Measurements from ENCODE around the gene AP5B1.
A peak's percentile ranks its signal among the peaks of the same experiment; 100 is the strongest.

The AP5B1 gene

GRCh38 chr11:65780770-65781151 is at the start of gene AP5B1:
Gene AP5B1, minus strand, starts transcription at chr11:65780976. Its CDS starts 385 bp downstream, at chr11:65780591.
- peak within 1 kb of the TSS; percentile 90 for H3K27ac ChIP-seq

GRCh38 chr11:65829459-65829858 is 48.7 kb upstream of the AP5B1 start:
- no peak overlapping the region for H3K27ac ChIP-seq
- DNase-seq (ENCODE audit: low read depth, low spot score) = no peak

More at GRCh38 chr11:65780770-65781151, at the start of gene AP5B1:
- no peak for DNase-seq (ENCODE audit: low read depth, low spot score)

GRCh38 chr11:65826984-65827735 is 46.4 kb upstream of the AP5B1 start:
- no peak overlapping the region for H3K27ac ChIP-seq
- no peak for DNase-seq (ENCODE audit: low read depth, low spot score)

- H3K27ac ChIP-seq = no peak overlapping the region
- no peak for DNase-seq (ENCODE audit: low read depth, low spot score)
These were observed 42.2 kb upstream of the AP5B1 start for GRCh38 chr11:65822776-65823528.

- DNase-seq (ENCODE audit: low read depth, low spot score) = no peak
- no peak overlapping the region for H3K27ac ChIP-seq
These were observed 40.3 kb upstream of the AP5B1 start for GRCh38 chr11:65821107-65821506.

GRCh38 chr11:65817835-65818680 is 37.3 kb upstream of the AP5B1 start:
- peak; percentile 53 for DNase-seq (ENCODE audit: low read depth, low spot score)
- H3K27ac ChIP-seq = peak overlapping the region; percentile 84

- peak overlapping the region; percentile 84 for H3K27ac ChIP-seq
- no peak for DNase-seq (ENCODE audit: low read depth, low spot score)
These were observed 36.6 kb upstream of the AP5B1 start for GRCh38 chr11:65817312-65817834.

GRCh38 chr11:65816696-65817095 is 35.9 kb upstream of the AP5B1 start:
- DNase-seq (ENCODE audit: low read depth, low spot score) = no peak
- H3K27ac ChIP-seq = peak overlapping the region; percentile 84

- H3K27ac ChIP-seq = no peak overlapping the region
- no peak for DNase-seq (ENCODE audit: low read depth, low spot score)
These were observed 34.3 kb upstream of the AP5B1 start for GRCh38 chr11:65814986-65815565.

- no peak overlapping the region for H3K27ac ChIP-seq
- DNase-seq (ENCODE audit: low read depth, low spot score) = peak; percentile 14
These were observed 33.6 kb upstream of the AP5B1 start for GRCh38 chr11:65814131-65814985.

GRCh38 chr11:65811764-65812475 is 31.1 kb upstream of the AP5B1 start:
- no peak for DNase-seq (ENCODE audit: low read depth, low spot score)
- no peak overlapping the region for H3K27ac ChIP-seq

GRCh38 chr11:65810046-65810868 is 29.5 kb upstream of the AP5B1 start:
- H3K27ac ChIP-seq = no peak overlapping the region
- no peak for DNase-seq (ENCODE audit: low read depth, low spot score)

- no peak for DNase-seq (ENCODE audit: low read depth, low spot score)
- H3K27ac ChIP-seq = no peak overlapping the region
These were observed 28.7 kb upstream of the AP5B1 start for GRCh38 chr11:65809496-65809895.

- H3K27ac ChIP-seq = no peak overlapping the region
- no peak for DNase-seq (ENCODE audit: low read depth, low spot score)
These were observed 28.1 kb upstream of the AP5B1 start for GRCh38 chr11:65808744-65809341.

GRCh38 chr11:65806979-65807378 is 26.2 kb upstream of the AP5B1 start:
- DNase-seq (ENCODE audit: low read depth, low spot score) = no peak
- H3K27ac ChIP-seq = no peak overlapping the region

- DNase-seq (ENCODE audit: low read depth, low spot score) = no peak
- H3K27ac ChIP-seq = no peak overlapping the region
These were observed 23.2 kb upstream of the AP5B1 start for GRCh38 chr11:65803797-65804492.

GRCh38 chr11:65802841-65803240 is 22.1 kb upstream of the AP5B1 start:
- no peak for DNase-seq (ENCODE audit: low read depth, low spot score)
- no peak overlapping the region for H3K27ac ChIP-seq

Data from epithelial cell of prostate (primary cell).